ENCODE data around the gene MPEG1. TPM values are rescaled to one million over a fixed set of nuclear protein-coding genes. Genes with fewer than 3 reads are reported as not detected.

MPEG1 gene
- total RNA-seq, 1 donor from 2014 or later, result 48.9 TPM

GRCh38 chr11:59204746-59205145, 8.0 kb downstream of the MPEG1 start:
- no peak for TF ChIP-seq CTCF (IDR thresholded peaks at IDR 0.05)
- H3K9me3 ChIP-seq, result no peaks in the 10 kb centered on the region
- H3K27ac ChIP-seq, result no peak overlapping the region
- ATAC-seq (no peak), DNase-seq (no peak)
- H3K4me1 ChIP-seq, result peaks cover 24% of the 10 kb centered on the region
- H3K4me3 ChIP-seq, result no peak overlapping the region
- H3K36me3 ChIP-seq, result peaks cover 56% of the 10 kb centered on the region
- no peaks in the 10 kb centered on the region for H3K27me3 ChIP-seq (ENCODE audit: low read depth)
- intact Hi-C loops (cut with DNase I), result loop anchor here (5.0 kb wide), 1 partner anchor 32 kb away; the partner anchor contains the start of gene DTX4

DNA sequence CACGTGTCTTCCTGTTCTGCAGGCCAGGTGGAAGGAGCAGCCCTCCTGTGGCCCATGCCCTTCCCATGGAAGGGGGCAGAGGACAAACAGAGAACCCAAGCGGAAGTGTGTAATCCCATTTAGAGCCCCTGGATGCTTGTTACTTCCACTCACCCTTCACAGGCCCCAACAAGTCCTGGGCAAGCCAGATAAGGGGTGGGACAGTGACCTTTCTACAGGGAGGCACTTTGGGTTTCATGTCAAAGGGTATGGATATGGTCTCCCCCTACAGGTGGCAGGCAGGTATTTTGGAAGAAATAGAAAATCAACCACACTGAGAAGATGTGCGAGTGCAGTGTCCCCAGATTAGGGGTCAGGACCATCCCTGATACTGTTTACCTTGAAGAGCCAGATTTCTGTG, 11.4 kb downstream of the MPEG1 start:
- H3K36me3 ChIP-seq, result peaks cover 70% of the 10 kb centered on the region
- H3K27me3 ChIP-seq (ENCODE audit: low read depth), result no peaks in the 10 kb centered on the region
- no peak overlapping the region for H3K27ac ChIP-seq
- DNase-seq (no peak), ATAC-seq (no peak)
- no peak overlapping the region for H3K4me3 ChIP-seq
- peak; percentile 30 for TF ChIP-seq CTCF (IDR thresholded peaks at IDR 0.05)
- no peaks in the 10 kb centered on the region for H3K9me3 ChIP-seq
- peaks cover 29% of the 10 kb centered on the region for H3K4me1 ChIP-seq
- intact Hi-C loops (cut with DNase I), result no loop called here

GRCh38 chr11:59200423-59200746, 12.3 kb downstream of the MPEG1 start:
- intact Hi-C loops (cut with DNase I), result no loop called here

DNA sequence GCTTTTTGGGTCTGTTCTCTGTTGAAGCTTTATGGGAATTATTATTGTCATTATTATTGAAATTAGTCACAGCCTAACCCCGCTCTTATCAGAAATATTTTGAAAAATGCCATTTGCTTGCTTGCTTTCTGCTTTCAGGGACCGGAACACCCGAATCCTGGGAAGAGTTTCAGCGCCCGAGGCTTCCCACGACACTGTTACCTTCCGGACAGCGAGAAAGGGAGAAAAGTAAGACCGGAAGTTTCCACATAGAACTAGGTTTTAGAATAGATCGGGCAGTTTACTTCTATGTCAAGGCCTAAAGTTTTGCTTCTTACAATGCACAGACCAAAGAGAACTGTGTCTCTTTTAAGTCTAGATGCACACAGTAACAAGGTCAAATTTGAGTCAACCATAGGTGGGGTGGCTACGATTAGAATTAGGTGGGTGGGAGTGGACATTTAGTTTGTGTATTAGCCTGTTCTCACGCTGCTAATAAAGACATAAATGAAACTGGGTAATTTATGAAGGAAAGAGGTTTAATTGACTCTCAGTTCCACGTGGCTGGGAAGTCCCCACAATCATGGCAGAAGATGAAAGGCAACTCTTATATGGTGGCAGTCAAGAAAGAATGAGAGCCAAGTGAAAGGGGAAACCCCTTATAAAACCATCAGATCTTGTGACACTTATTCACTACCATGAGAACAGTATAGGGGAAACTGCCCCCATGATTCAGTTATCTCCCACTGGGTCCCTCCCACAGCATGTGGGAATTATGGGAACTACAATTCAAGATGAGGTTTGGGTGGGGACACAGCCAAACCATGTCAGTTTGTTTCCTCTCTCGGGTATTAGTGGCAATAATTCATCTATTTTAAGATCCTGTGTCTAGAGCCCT, 12.9 kb downstream of the MPEG1 start:
- no peak for TF ChIP-seq CTCF (IDR thresholded peaks at IDR 0.05)
- H3K27me3 ChIP-seq (ENCODE audit: low read depth), result no peaks in the 10 kb centered on the region
- ATAC-seq, result peak in 1 of 2 donors; percentile 7
- H3K4me1 ChIP-seq, result peaks cover 35% of the 10 kb centered on the region
- intact Hi-C loops (cut with DNase I), result no loop called here
- H3K9me3 ChIP-seq, result no peaks in the 10 kb centered on the region
- H3K36me3 ChIP-seq, result peaks cover 68% of the 10 kb centered on the region
- DNase-seq, result no peak
- no peak overlapping the region for H3K4me3 ChIP-seq
- H3K27ac ChIP-seq, result no peak overlapping the region

More at GRCh38 chr11:59200423-59200746, 12.3 kb downstream of the MPEG1 start:
- Histone ChIP-seq H3K4me3 (no peak overlapping the region), H3K27ac (no peak overlapping the region), H3K4me1 (peaks cover 35% of the 10 kb centered on the region), H3K36me3 (peaks cover 71% of the 10 kb centered on the region), H3K9me3 (no peaks in the 10 kb centered on the region), H3K27me3 (ENCODE audit: low read depth) (no peaks in the 10 kb centered on the region)
- no peak for DNase-seq
- no peak for ATAC-seq
- TF ChIP-seq CTCF (IDR thresholded peaks at IDR 0.05), result no peak

DNA sequence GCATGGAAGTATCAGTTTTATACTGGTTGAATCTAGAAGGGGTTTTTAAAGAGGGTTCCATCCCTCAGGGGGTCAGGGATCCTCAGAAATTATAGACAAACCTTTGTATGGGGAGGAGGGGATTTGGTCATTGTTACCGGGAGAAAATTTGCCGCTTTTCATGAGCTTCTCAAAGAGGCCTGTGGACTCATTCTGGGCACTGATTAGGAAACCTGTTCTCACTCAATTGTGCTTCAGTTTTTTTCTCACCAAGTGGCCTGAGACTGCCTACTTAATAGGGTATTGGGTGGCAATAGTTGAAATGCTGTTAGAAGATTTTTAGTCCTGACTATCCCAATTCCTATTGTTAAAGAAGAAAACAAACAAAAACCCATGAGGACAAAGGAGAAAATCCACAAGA, 14.0 kb downstream of the MPEG1 start:
- Histone ChIP-seq H3K27me3 (ENCODE audit: low read depth) (no peaks in the 10 kb centered on the region), H3K9me3 (no peaks in the 10 kb centered on the region), H3K4me3 (no peak overlapping the region), H3K36me3 (peaks cover 66% of the 10 kb centered on the region), H3K27ac (no peak overlapping the region), H3K4me1 (peaks cover 35% of the 10 kb centered on the region)
- TF ChIP-seq CTCF (IDR thresholded peaks at IDR 0.05), result no peak
- DNase-seq (no peak), ATAC-seq (peak in 1 of 2 donors; percentile 33)
- intact Hi-C loops (cut with DNase I), result no loop called here

Data from lower lobe of right lung (tissue), 2 donors.